Panc1 (cell line): ENCODE measurements around the gene NOP53.

Experiments
- POLR2AphosphoS5 ChIP-seq: IDR thresholded peaks from 2 replicates; pipeline ENCODE4 v1.6.1; 2012; ENCODE audit warnings: mild to moderate bottlenecking, low read depth, low read length, moderate library complexity
- SIN3A ChIP-seq: IDR thresholded peaks from 2 replicates; pipeline ENCODE4 v1.6.1; 2012; ENCODE audit warnings: low read depth, mild to moderate bottlenecking, low read length, moderate library complexity, borderline replicate concordance; ENCODE audit not compliant: insufficient read depth
- TCF7L2 ChIP-seq: IDR thresholded peaks from 2 replicates; pipeline ENCODE4 v1.6.1; 2011; ENCODE audit warnings: mild to moderate bottlenecking, low read depth, low read length, inconsistent platforms
- TF ChIP-seq, protein P1 (sequence below): fragments of 450-650 bp; IDR thresholded peaks from 2 replicates; pipeline ENCODE4 v1.5.1; 2017; ENCODE audit warnings: mild to moderate bottlenecking
- TF ChIP-seq, protein P2 (sequence below), 2 experiments: IDR thresholded peaks; 2 replicates each; pipeline ENCODE4 v1.6.1; 2011 to 2012; ENCODE audit warnings: low read depth in 2 of 2, control low read depth in 1 of 2, low read length in 1 of 2, mild to moderate bottlenecking in 1 of 2, moderate library complexity in 1 of 2; ENCODE audit not compliant: insufficient read depth in 1 of 2

DNA sequence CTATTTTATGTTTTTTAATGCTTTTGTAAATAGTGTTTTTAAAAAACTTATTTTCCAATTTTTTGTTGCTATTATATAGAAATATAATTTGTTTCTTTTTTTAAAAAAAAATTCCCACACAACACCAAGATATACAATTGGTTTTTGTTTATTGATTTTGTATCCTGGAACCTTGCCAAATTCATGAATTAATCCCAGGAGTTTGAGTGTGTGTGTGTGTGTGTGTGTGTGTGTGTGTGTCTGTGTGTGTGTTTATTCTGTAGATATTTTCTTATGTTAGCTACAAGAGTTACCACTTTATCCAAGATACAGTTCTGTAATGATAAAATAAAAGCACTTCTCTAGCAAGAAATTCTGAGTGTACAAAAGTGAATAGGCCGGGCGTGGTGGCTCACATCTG, 51.4 kb downstream of the NOP53 start:
- TF ChIP-seq, protein P1, sequence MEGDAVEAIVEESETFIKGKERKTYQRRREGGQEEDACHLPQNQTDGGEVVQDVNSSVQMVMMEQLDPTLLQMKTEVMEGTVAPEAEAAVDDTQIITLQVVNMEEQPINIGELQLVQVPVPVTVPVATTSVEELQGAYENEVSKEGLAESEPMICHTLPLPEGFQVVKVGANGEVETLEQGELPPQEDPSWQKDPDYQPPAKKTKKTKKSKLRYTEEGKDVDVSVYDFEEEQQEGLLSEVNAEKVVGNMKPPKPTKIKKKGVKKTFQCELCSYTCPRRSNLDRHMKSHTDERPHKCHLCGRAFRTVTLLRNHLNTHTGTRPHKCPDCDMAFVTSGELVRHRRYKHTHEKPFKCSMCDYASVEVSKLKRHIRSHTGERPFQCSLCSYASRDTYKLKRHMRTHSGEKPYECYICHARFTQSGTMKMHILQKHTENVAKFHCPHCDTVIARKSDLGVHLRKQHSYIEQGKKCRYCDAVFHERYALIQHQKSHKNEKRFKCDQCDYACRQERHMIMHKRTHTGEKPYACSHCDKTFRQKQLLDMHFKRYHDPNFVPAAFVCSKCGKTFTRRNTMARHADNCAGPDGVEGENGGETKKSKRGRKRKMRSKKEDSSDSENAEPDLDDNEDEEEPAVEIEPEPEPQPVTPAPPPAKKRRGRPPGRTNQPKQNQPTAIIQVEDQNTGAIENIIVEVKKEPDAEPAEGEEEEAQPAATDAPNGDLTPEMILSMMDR, result no peak
- no peak for TF ChIP-seq POLR2AphosphoS5
- TF ChIP-seq TCF7L2, result no peak
- TF ChIP-seq, protein P2, sequence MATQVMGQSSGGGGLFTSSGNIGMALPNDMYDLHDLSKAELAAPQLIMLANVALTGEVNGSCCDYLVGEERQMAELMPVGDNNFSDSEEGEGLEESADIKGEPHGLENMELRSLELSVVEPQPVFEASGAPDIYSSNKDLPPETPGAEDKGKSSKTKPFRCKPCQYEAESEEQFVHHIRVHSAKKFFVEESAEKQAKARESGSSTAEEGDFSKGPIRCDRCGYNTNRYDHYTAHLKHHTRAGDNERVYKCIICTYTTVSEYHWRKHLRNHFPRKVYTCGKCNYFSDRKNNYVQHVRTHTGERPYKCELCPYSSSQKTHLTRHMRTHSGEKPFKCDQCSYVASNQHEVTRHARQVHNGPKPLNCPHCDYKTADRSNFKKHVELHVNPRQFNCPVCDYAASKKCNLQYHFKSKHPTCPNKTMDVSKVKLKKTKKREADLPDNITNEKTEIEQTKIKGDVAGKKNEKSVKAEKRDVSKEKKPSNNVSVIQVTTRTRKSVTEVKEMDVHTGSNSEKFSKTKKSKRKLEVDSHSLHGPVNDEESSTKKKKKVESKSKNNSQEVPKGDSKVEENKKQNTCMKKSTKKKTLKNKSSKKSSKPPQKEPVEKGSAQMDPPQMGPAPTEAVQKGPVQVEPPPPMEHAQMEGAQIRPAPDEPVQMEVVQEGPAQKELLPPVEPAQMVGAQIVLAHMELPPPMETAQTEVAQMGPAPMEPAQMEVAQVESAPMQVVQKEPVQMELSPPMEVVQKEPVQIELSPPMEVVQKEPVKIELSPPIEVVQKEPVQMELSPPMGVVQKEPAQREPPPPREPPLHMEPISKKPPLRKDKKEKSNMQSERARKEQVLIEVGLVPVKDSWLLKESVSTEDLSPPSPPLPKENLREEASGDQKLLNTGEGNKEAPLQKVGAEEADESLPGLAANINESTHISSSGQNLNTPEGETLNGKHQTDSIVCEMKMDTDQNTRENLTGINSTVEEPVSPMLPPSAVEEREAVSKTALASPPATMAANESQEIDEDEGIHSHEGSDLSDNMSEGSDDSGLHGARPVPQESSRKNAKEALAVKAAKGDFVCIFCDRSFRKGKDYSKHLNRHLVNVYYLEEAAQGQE (IDR thresholded peaks at IDR 0.05; ENCODE audit: insufficient read depth in 1 of 2, low read depth in 2 of 2, low read length in 1 of 2), result no peak
- no peak for TF ChIP-seq SIN3A
